Bronchial epithelial cell (primary cell): ENCODE results near the gene ZNF438. TPM values are rescaled to one million over a fixed set of nuclear protein-coding genes. Genes with fewer than 3 reads are reported as not detected.
A peak's percentile ranks its signal among the peaks of the same experiment; 100 is the strongest.

ENCODE experiments used
- DNase-seq: peaks from one replicate; pipeline ENCODE4 v3.0.0-alpha.2; 2010; ENCODE audit warnings: low read depth
- FAIRE-seq: peaks from 2 replicates; lab custom pipeline; 2011; peaks lifted over from hg19 to GRCh38; lab: Jason Lieb, UNC
- H3K27me3 ChIP-seq: 2 replicates; pipeline ENCODE4 v1.5.1; 2011; ENCODE audit warnings: low read length; ENCODE audit not compliant: control insufficient read depth, insufficient read depth
- H3K36me3 ChIP-seq: 2 replicates; pipeline ENCODE4 v1.5.1; 2011; ENCODE audit warnings: low read length; ENCODE audit not compliant: control insufficient read depth, insufficient read depth
- H3K4me3 ChIP-seq: 2 replicates; pipeline ENCODE4 v1.5.1; 2011; ENCODE audit warnings: mild to moderate bottlenecking, low read depth, low read length, control low read depth
- total RNA-seq: library from RNA; depleted of rRNA; stranded (reverse); fragments of >200 nt; gene quantifications from 2 replicates; pipeline ENCODE4 v1.2.1, GENCODE V29; 2014
- TF ChIP-seq, protein P1 (sequence below): IDR thresholded peaks from 2 replicates; pipeline ENCODE4 v1.5.1; 2011; ENCODE audit warnings: mild to moderate bottlenecking, moderate library complexity, low read length, control low read depth, inconsistent platforms; ENCODE audit not compliant: insufficient read depth, severe bottlenecking

ZNF438 gene
- total RNA-seq, 1 donor from 2014 or later, result 0.79 TPM

DNA sequence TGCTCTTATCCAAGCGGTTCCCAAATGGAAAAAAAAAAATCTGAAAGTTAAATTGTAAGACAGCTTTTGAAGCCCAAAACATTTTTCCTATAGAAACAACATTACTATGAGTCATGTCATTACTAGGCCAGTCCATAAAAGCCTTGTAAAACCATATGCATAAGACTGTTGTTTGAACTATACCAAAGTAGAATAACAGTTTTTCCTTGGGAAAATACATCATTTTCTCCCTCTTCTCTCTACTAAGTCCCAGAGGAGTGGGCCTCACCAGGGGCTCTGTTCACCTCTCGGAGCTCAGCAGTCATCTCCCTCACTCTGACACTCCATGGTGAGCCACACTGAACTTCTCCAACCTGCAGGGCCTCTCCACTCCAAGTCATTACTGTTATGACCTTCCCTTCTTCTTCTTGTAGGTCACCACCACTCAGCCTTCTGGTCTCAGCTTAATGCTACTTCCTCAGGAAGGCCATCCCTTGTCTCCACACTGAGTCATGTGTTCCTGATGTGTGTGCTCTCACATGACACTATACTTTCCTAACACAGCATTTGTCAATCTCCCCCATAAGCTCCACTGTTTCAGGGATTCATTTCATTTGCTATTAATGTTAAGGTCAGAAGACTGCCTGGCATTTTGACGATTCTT is 32.5 kb downstream of the ZNF438 start:
- no peak for FAIRE-seq
- H3K4me3 ChIP-seq, result no peak overlapping the region
- TF ChIP-seq, protein P1, sequence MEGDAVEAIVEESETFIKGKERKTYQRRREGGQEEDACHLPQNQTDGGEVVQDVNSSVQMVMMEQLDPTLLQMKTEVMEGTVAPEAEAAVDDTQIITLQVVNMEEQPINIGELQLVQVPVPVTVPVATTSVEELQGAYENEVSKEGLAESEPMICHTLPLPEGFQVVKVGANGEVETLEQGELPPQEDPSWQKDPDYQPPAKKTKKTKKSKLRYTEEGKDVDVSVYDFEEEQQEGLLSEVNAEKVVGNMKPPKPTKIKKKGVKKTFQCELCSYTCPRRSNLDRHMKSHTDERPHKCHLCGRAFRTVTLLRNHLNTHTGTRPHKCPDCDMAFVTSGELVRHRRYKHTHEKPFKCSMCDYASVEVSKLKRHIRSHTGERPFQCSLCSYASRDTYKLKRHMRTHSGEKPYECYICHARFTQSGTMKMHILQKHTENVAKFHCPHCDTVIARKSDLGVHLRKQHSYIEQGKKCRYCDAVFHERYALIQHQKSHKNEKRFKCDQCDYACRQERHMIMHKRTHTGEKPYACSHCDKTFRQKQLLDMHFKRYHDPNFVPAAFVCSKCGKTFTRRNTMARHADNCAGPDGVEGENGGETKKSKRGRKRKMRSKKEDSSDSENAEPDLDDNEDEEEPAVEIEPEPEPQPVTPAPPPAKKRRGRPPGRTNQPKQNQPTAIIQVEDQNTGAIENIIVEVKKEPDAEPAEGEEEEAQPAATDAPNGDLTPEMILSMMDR, result no peak
- H3K36me3 ChIP-seq, result no peaks in the 10 kb centered on the region
- no peaks in the 10 kb centered on the region for H3K27me3 ChIP-seq
- peak; percentile 56 for DNase-seq

DNA sequence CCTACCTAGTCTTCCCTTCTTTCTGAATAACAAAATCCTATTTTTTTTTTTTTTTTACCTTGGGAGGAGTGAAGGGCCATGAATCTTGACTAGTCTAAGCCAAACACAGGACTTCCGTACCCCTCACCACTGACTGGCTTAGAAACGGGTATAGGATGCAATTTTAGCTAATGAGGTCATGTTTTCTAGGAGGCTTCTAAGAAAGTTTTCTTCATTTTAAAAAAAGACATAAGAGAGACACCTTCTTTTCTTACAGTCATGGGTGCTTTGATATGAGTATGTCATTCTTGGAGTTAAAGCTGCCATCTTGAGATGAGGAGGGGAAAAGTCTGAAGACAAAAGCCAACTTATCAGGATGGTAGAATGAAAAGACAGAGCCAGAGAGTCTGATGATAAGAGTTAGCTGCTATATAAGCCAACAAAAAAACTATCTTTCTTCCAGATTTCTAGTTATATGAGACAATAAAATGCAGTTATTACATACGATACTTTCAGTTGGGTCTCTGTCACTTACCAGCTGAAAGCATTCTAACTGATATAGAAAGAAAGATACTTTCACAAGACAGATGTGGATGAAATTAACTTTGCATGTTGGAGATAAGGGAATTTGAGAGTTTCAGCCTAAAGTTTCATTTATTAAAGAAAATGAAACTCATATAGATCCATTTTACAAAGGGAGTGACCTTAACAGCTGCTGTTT is 34.0 kb downstream of the ZNF438 start:
- H3K27me3 ChIP-seq, result no peaks in the 10 kb centered on the region
- DNase-seq (no peak), FAIRE-seq (no peak)
- H3K4me3 ChIP-seq, result no peak overlapping the region
- TF ChIP-seq, protein P1, result no peak
- no peaks in the 10 kb centered on the region for H3K36me3 ChIP-seq

DNA sequence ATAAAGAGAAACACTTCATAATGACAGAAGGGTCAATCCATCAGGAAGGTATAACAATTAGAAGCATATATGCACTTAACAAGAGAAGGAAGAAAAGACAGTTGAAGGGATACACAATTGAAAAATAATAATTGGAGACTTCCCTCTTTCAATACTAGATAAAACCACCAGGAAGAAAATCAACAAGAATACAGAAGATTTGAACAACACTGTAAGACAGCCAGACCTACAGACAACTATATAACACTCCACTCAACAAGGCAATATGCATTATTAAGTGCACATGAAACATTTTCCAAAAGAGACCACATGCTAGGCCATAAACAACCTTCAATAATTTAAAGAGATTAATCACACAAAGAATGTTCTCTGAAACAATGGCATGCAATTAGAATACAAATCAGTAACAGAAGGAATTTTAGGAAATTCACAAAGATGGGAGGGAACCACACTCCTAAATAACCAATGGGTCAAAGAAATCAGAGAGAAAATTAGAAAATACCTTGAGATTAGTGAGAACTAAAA is 35.1 kb downstream of the ZNF438 start:
- DNase-seq (no peak), FAIRE-seq (no peak)
- TF ChIP-seq, protein P1, result no peak
- H3K27me3 ChIP-seq, result no peaks in the 10 kb centered on the region
- no peaks in the 10 kb centered on the region for H3K36me3 ChIP-seq
- H3K4me3 ChIP-seq, result no peak overlapping the region

DNA sequence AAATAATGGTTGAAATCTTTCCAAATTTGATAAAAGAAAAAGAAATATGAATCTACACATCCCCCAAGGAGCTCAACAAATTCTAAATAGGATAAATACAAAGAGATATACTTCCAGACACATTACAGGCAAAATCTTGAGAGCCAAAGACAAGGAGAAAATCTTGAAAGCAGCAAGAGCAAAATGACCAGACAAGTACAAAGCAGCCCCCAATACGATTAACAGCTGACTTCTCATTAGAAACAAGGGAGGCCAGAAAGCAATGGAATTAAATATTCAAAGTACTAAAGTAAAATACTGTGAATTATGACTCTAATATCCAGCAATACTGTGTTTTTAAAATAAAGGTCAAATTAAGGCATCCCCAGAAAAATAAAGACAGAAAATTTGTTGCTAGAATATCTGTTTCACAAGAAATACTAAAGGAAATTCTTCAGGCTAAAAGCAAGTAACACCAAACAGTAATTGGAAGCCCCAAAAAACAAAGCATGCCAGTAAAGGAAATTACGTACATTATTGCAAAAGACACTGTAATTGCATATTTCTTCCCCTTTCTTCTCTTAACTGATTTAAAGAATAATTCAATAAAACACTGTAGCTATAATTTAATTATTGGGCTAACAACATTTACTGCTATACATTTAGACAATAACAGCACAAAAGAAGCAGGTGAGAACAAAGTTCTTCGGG is 36.4 kb downstream of the ZNF438 start:
- Histone ChIP-seq H3K27me3 (no peaks in the 10 kb centered on the region), H3K36me3 (no peaks in the 10 kb centered on the region), H3K4me3 (no peak overlapping the region)
- DNase-seq, result no peak
- TF ChIP-seq, protein P1, result no peak
- no peak for FAIRE-seq

DNA sequence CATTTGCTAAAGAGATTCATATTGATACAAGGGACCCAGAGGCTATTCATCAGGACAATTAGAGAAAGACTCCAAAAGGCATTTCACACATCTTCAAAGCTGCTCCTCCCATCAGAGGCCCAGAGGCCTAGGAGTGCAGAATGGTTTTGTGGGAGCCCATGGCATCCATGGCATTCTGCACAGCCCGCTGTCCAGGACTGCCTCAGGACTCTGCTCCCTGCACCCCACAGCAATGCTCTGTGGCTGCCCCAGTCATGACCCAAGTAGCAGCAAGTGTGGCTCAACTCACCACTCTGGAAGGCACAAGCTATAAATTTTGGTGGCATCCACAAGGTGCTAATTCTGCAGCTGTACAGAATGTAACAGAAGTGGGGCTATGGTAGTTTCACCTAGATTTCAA is 38.5 kb downstream of the ZNF438 start:
- peak; percentile 80 for FAIRE-seq
- DNase-seq, result no peak
- Histone ChIP-seq H3K36me3 (no peaks in the 10 kb centered on the region), H3K27me3 (no peaks in the 10 kb centered on the region), H3K4me3 (no peak overlapping the region)
- TF ChIP-seq, protein P1, result no peak
